HepG2 (cell line): ENCODE data around the gene SRCAP. TPM values are rescaled to one million over a fixed set of nuclear protein-coding genes. Genes with fewer than 3 reads are reported as not detected.

Experiments
- CREB1 ChIP-seq, 2 experiments: fragments of 450-650 bp in 1 of 2; IDR thresholded peaks; 2 replicates each; pipeline ENCODE4 v1.6.1; 2016 to 2017; ENCODE audit warnings: control low read depth in 1 of 2, mild to moderate bottlenecking in 1 of 2, missing compliant biosample characterization in 1 of 2, missing genetic modification characterization in 1 of 2
- EZH2 ChIP-seq: conservative IDR thresholded peaks from 2 replicates; pipeline ENCODE4 v1.6.1; 2012; ENCODE audit warnings: mild to moderate bottlenecking, low read depth, low read length, moderate library complexity
- GFI1 ChIP-seq: sonication (generic); formaldehyde crosslinking; IDR thresholded peaks from 2 replicates; pipeline ENCODE4 v1.5.0; 2020; ENCODE audit warnings: missing genetic modification reagents, mild to moderate bottlenecking, borderline replicate concordance
- JDP2 ChIP-seq: sonication (generic); formaldehyde crosslinking; IDR thresholded peaks from 2 replicates; pipeline ENCODE4 v1.8.1; 2022; ENCODE audit warnings: missing genetic modification reagents, borderline replicate concordance
- JUNB ChIP-seq: sonication (generic); formaldehyde crosslinking; IDR thresholded peaks from 2 replicates; pipeline ENCODE4 v1.8.0; 2022; ENCODE audit warnings: missing genetic modification reagents, mild to moderate bottlenecking, borderline replicate concordance
- MAFF ChIP-seq: IDR thresholded peaks from 2 replicates; pipeline ENCODE4 v1.6.1; 2011; ENCODE audit warnings: low read depth, low read length, improper control_type of control experiment
- NFYC ChIP-seq: IDR thresholded peaks from 2 replicates; pipeline ENCODE4 v1.6.1; 2016; ENCODE audit warnings: missing genetic modification reagents, missing compliant biosample characterization
- SAP130 ChIP-seq: IDR thresholded peaks from 2 replicates; pipeline ENCODE4 v1.6.1; 2016; ENCODE audit warnings: low read depth
- SMAD1 ChIP-seq: sonication (generic); formaldehyde crosslinking; IDR thresholded peaks from 2 replicates; pipeline ENCODE4 v1.4.0; 2020; ENCODE audit warnings: missing genetic modification reagents, low read depth, mild to moderate bottlenecking, borderline replicate concordance
- SNRNP70 ChIP-seq: fragments of 200-400 bp; formaldehyde crosslinking; IDR thresholded peaks from 2 replicates; pipeline ENCODE4 v1.6.1; 2017; ENCODE audit warnings: mild to moderate bottlenecking, low read depth, low read length, moderate library complexity
- SYNCRIP ChIP-seq: fragments of 200-400 bp; formaldehyde crosslinking; IDR thresholded peaks from 2 replicates; pipeline ENCODE4 v1.6.1; 2018; ENCODE audit warnings: mild to moderate bottlenecking, low read depth, low read length; ENCODE audit not compliant: insufficient read depth
- ZBTB10 ChIP-seq: sonication (generic); formaldehyde crosslinking; IDR thresholded peaks from 2 replicates; pipeline ENCODE4 v1.4.0; 2020; ENCODE audit warnings: missing genetic modification reagents, borderline replicate concordance
- ZBTB21 ChIP-seq: sonication (generic); formaldehyde crosslinking; IDR thresholded peaks from 2 replicates; pipeline ENCODE4 v1.4.0; 2020; ENCODE audit warnings: missing genetic modification reagents
- ZNF34 ChIP-seq: sonication (generic); formaldehyde crosslinking; IDR thresholded peaks from 2 replicates; pipeline ENCODE4 v1.4.0; 2020; ENCODE audit warnings: mild to moderate bottlenecking, missing genetic modification reagents, borderline replicate concordance
- ZNF746 ChIP-seq: sonication (generic); formaldehyde crosslinking; IDR thresholded peaks from 2 replicates; pipeline ENCODE4 v1.8.0; 2022; ENCODE audit warnings: mild to moderate bottlenecking, missing genetic modification reagents
- polyA plus RNA-seq, 8 experiments: library from polyadenylated mRNA; depleted of rRNA in 3 of 8; stranded (reverse) in 7 of 8; unstranded in 1 of 8; fragments of >200 nt; fragmentation: Illumina TruSeq in 4 of 8; extraction: Trizol in 4 of 8; gene quantifications; 2 replicates each; pipeline versions ENCODE4 v1.2.1 to v1.2.3, GENCODE V29; 2011 to 2016; ENCODE audit warnings: low read depth in 4 of 8, missing spikeins in 1 of 8, mixed read lengths in 1 of 8; ENCODE audit not compliant: insufficient read depth in 1 of 8
- total RNA-seq, 5 experiments: library from RNA; depleted of rRNA; stranded (reverse); fragments of >200 nt; fragmentation: Illumina TruSeq; extraction: Trizol; gene quantifications; 2 replicates each; pipeline ENCODE4 v1.2.3, GENCODE V29; 2016; ENCODE audit warnings: low read depth in 1 of 5
- TF ChIP-seq, protein P1 (sequence below): sonication (generic); formaldehyde crosslinking; IDR thresholded peaks from 2 replicates; pipeline ENCODE4 v1.8.0; 2022; ENCODE audit warnings: mild to moderate bottlenecking, missing genetic modification reagents
- TF ChIP-seq, protein P2 (sequence below): sonication (generic); formaldehyde crosslinking; IDR thresholded peaks from 2 replicates; pipeline ENCODE4 v1.8.1; 2023; ENCODE audit warnings: missing genetic modification reagents, inconsistent platforms, borderline replicate concordance
- TF ChIP-seq, protein P3 (sequence below): sonication (generic); formaldehyde crosslinking; IDR thresholded peaks from 2 replicates; pipeline ENCODE4 v1.4.0; 2020; ENCODE audit warnings: missing genetic modification reagents, borderline replicate concordance

The SRCAP gene
- total and polyA plus RNA-seq, 2 of the 13 experiments (the other 11 are each of a cell fraction or from before 2014, with no cell fraction given) = 4.9 to 9.0 TPM

GRCh38 chr16:30651124-30652004 is 47.6 kb upstream of the SRCAP start (continued):
- TF ChIP-seq NFYC (CRISPR knock-in tag) (no peak), SNRNP70 (no peak), MAFF (no peak), EZH2 (no peak), JDP2 (CRISPR knock-in tag) (no peak), SAP130 (CRISPR knock-in tag) (no peak; the same call in 1 of the 2 replicates), JUNB (CRISPR knock-in tag) (no peak), GFI1 (CRISPR knock-in tag) (0 out of 2 replicates have a peak, but pooled peaks have one; percentile 26), ZNF34 (CRISPR knock-in tag) (no peak), SMAD1 (CRISPR knock-in tag) (no peak), SYNCRIP (no peak), CREB1 (IDR thresholded peaks at IDR 0.05) (no peak), CREB1 (CRISPR knock-in tag; IDR thresholded peaks at IDR 0.05) (no peak), ZNF746 (CRISPR knock-in tag) (no peak), ZBTB10 (CRISPR knock-in tag) (no peak), ZBTB21 (CRISPR knock-in tag) (peak; percentile 30; the same call in 1 of the 2 replicates)
- TF ChIP-seq, protein P1, sequence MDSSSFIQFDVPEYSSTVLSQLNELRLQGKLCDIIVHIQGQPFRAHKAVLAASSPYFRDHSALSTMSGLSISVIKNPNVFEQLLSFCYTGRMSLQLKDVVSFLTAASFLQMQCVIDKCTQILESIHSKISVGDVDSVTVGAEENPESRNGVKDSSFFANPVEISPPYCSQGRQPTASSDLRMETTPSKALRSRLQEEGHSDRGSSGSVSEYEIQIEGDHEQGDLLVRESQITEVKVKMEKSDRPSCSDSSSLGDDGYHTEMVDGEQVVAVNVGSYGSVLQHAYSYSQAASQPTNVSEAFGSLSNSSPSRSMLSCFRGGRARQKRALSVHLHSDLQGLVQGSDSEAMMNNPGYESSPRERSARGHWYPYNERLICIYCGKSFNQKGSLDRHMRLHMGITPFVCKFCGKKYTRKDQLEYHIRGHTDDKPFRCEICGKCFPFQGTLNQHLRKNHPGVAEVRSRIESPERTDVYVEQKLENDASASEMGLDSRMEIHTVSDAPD (CRISPR knock-in tag) = no peak
- TF ChIP-seq, protein P2, sequence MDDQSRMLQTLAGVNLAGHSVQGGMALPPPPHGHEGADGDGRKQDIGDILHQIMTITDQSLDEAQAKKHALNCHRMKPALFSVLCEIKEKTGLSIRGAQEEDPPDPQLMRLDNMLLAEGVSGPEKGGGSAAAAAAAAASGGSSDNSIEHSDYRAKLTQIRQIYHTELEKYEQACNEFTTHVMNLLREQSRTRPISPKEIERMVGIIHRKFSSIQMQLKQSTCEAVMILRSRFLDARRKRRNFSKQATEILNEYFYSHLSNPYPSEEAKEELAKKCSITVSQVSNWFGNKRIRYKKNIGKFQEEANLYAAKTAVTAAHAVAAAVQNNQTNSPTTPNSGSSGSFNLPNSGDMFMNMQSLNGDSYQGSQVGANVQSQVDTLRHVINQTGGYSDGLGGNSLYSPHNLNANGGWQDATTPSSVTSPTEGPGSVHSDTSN (CRISPR knock-in tag) = no peak
- TF ChIP-seq, protein P3, sequence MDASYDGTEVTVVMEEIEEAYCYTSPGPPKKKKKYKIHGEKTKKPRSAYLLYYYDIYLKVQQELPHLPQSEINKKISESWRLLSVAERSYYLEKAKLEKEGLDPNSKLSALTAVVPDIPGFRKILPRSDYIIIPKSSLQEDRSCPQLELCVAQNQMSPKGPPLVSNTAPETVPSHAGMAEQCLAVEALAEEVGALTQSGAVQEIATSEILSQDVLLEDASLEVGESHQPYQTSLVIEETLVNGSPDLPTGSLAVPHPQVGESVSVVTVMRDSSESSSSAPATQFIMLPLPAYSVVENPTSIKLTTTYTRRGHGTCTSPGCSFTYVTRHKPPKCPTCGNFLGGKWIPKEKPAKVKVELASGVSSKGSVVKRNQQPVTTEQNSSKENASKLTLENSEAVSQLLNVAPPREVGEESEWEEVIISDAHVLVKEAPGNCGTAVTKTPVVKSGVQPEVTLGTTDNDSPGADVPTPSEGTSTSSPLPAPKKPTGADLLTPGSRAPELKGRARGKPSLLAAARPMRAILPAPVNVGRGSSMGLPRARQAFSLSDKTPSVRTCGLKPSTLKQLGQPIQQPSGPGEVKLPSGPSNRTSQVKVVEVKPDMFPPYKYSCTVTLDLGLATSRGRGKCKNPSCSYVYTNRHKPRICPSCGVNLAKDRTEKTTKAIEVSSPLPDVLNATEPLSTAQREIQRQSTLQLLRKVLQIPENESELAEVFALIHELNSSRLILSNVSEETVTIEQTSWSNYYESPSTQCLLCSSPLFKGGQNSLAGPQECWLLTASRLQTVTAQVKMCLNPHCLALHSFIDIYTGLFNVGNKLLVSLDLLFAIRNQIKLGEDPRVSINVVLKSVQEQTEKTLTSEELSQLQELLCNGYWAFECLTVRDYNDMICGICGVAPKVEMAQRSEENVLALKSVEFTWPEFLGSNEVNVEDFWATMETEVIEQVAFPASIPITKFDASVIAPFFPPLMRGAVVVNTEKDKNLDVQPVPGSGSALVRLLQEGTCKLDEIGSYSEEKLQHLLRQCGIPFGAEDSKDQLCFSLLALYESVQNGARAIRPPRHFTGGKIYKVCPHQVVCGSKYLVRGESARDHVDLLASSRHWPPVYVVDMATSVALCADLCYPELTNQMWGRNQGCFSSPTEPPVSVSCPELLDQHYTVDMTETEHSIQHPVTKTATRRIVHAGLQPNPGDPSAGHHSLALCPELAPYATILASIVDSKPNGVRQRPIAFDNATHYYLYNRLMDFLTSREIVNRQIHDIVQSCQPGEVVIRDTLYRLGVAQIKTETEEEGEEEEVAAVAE = no peak
